GM12892 (cell line): ENCODE measurements around the gene FAM124A.

Source experiments
- POLR2A ChIP-seq: IDR thresholded peaks from 2 replicates; pipeline ENCODE4 v1.6.1; 2011; ENCODE audit warnings: low read depth, low read length, control low read depth
- POLR2AphosphoS5 ChIP-seq: IDR thresholded peaks from 2 replicates; pipeline ENCODE4 v1.6.1; 2011; ENCODE audit warnings: low read depth, low read length, control low read depth
- TAF1 ChIP-seq: IDR thresholded peaks from 2 replicates; pipeline ENCODE4 v1.6.1; 2011; ENCODE audit warnings: low read depth, mild to moderate bottlenecking, control low read depth, low read length, borderline replicate concordance

- TF ChIP-seq POLR2A (no peak), POLR2AphosphoS5 (no peak), TAF1 (no peak)
Observed at GRCh38 chr13:51305271-51305967, 83.2 kb downstream of the FAM124A start.
